ENCODE measurements around the gene CPXM2. TPM values are rescaled to one million over a fixed set of nuclear protein-coding genes. Genes with fewer than 3 reads are reported as not detected.

CPXM2 gene
- total RNA-seq, 1 experiment from 2014 or later = 0.12 TPM

DNA sequence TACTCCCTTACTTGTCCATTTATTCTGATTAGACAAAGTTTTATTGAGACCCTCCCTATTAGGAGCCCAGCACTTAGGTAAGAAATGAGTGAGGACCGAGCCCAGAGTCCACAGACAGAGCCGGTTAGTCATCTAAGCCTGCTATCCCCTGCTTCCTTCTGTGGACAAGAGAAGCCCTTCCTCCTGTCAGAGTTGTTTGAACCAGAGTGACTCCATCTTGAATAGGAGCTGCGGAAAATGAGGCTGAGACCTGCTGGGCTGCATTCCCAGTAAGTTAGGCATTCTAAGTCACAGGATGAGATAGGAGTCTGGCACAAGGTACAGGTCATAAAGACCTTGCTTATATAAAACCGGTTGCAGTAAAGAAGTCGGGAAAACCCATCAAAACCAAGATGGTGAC is 109.1 kb downstream of the CPXM2 start:
- TF ChIP-seq, protein P1, sequence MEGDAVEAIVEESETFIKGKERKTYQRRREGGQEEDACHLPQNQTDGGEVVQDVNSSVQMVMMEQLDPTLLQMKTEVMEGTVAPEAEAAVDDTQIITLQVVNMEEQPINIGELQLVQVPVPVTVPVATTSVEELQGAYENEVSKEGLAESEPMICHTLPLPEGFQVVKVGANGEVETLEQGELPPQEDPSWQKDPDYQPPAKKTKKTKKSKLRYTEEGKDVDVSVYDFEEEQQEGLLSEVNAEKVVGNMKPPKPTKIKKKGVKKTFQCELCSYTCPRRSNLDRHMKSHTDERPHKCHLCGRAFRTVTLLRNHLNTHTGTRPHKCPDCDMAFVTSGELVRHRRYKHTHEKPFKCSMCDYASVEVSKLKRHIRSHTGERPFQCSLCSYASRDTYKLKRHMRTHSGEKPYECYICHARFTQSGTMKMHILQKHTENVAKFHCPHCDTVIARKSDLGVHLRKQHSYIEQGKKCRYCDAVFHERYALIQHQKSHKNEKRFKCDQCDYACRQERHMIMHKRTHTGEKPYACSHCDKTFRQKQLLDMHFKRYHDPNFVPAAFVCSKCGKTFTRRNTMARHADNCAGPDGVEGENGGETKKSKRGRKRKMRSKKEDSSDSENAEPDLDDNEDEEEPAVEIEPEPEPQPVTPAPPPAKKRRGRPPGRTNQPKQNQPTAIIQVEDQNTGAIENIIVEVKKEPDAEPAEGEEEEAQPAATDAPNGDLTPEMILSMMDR (IDR thresholded peaks at IDR 0.05 in 2 of 3, conservative IDR thresholded peaks at IDR 0.05 in 1 of 3; ENCODE audit: borderline replicate concordance in 1 of 3, insufficient read depth in 1 of 3, low read depth in 2 of 3, low read length in 2 of 3) = no peak
- no peak for TF ChIP-seq SIN3A (IDR thresholded peaks at IDR 0.05; ENCODE audit: low read depth)
- no peak for TF ChIP-seq FOSL1 (IDR thresholded peaks at IDR 0.05; ENCODE audit: low read depth)
- TF ChIP-seq EZH2 (IDR thresholded peaks at IDR 0.05) = peak; percentile 26; the same call in 1 of the 2 replicates
- no peak for TF ChIP-seq SRF (IDR thresholded peaks at IDR 0.05; ENCODE audit: low read depth)
- Histone ChIP-seq H3K27me3 (ENCODE audit: insufficient read depth, low read length) (peaks cover 95% of the 10 kb centered on the region), H3K4me1 (ENCODE audit: control insufficient read depth in 1 of 2, insufficient read depth in 2 of 2, low read length in 2 of 2) (no peaks in the 10 kb centered on the region), H3K9me3 (ENCODE audit: control insufficient read depth in 1 of 2, insufficient read depth in 1 of 2, low read depth in 1 of 2, low read length in 2 of 2) (no peaks in the 10 kb centered on the region), H3K9ac (ENCODE audit: low read length) (no peak overlapping the region), H3K4me2 (ENCODE audit: low read length) (no peak overlapping the region), H3K79me2 (ENCODE audit: insufficient read depth, low read length) (no peaks in the 10 kb centered on the region), H3K4me3 (replicated peaks in 1 of 2; ENCODE audit: low read depth in 1 of 2, low read length in 2 of 2) (no peak overlapping the region), H3K36me3 (ENCODE audit: control insufficient read depth in 1 of 2, insufficient read depth in 2 of 2, low read length in 2 of 2) (no peaks in the 10 kb centered on the region), H4K20me1 (ENCODE audit: insufficient read depth) (no peaks in the 10 kb centered on the region), H2AFZ (ENCODE audit: low read depth, low read length, poor library complexity, severe bottlenecking) (no peak overlapping the region), H3K27ac (ENCODE audit: low read depth, low read length) (no peak overlapping the region), H3K9me2 (ENCODE audit: insufficient read depth) (no peaks in the 10 kb centered on the region)
- BruUV-seq (replicated peaks) = no TSS peak
- ChIA-PET CTCF (interaction anchor here (1.4 kb wide), 1 partner anchor 16 kb away, joined by 3 read pairs; no protein-coding TSS in a partner anchor), POLR2A (no interaction called here), RAD21 (ENCODE audit: low non-redundant PET in 1 of 2, low total read pairs in 2 of 2, uncharacterized antibody in 2 of 2, unreplicated experiment in 2 of 2) (no interaction called here)
- DNase-seq (ENCODE audit: low read depth, low spot score) (no peak), ATAC-seq (no peak)
- intact Hi-C loops (cut with micrococcal nuclease) = no loop called here

DNA sequence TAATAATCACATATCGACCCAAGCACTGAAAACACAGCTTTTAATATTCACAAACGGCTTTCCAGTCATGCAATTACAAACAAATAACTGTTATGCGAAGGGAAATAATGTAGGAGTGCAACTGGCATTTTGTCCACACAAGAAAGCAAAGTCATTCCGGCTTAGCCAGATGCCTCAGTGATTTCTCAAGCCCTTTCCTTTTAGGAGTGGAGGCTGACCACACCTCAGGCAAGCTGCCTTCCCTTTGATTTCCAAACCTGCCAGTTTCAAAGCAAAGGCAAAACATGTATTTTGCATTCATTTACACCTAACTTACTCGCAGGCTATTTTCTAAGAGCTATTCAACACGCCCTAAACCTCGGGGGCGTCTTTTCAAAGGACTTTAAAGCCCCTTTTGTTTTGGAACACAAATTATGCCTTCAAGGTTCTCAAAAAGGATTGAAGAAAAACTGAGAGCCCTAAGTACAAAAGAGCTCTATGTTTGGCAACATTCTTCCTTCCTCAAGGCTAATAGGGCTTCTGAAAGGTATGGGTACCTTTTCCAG is 109.6 kb downstream of the CPXM2 start:
- POLR2A ChIA-PET = no interaction called here
- Histone ChIP-seq H3K79me2 (ENCODE audit: insufficient read depth, low read length) (no peaks in the 10 kb centered on the region), H3K4me1 (ENCODE audit: control insufficient read depth in 1 of 2, insufficient read depth in 2 of 2, low read length in 2 of 2) (no peaks in the 10 kb centered on the region), H3K36me3 (ENCODE audit: control insufficient read depth in 1 of 2, insufficient read depth in 2 of 2, low read length in 2 of 2) (no peaks in the 10 kb centered on the region), H3K4me2 (ENCODE audit: low read length) (no peak overlapping the region), H3K9me3 (ENCODE audit: control insufficient read depth in 1 of 2, insufficient read depth in 1 of 2, low read depth in 1 of 2, low read length in 2 of 2) (no peaks in the 10 kb centered on the region), H3K9me2 (ENCODE audit: insufficient read depth) (no peaks in the 10 kb centered on the region), H3K27me3 (ENCODE audit: insufficient read depth, low read length) (peaks cover 95% of the 10 kb centered on the region), H3K27ac (ENCODE audit: low read depth, low read length) (no peak overlapping the region), H4K20me1 (ENCODE audit: insufficient read depth) (no peaks in the 10 kb centered on the region), H2AFZ (ENCODE audit: low read depth, low read length, poor library complexity, severe bottlenecking) (no peak overlapping the region), H3K9ac (ENCODE audit: low read length) (no peak overlapping the region), H3K4me3 (replicated peaks in 1 of 2; ENCODE audit: low read depth in 1 of 2, low read length in 2 of 2) (no peak overlapping the region)
- BruUV-seq (replicated peaks) = no TSS peak
- intact Hi-C loops (cut with micrococcal nuclease) = no loop called here
- CTCF ChIA-PET = interaction anchor here (1.4 kb wide), 1 partner anchor 16 kb away, joined by 3 read pairs; no protein-coding TSS in a partner anchor
- DNase-seq (ENCODE audit: low read depth, low spot score) (no peak), ATAC-seq (no peak)
- TF ChIP-seq EZH2phosphoT487 (IDR thresholded peaks at IDR 0.05; ENCODE audit: borderline replicate concordance) (peak; percentile 41; the same call in 1 of the 2 replicates), SRF (IDR thresholded peaks at IDR 0.05; ENCODE audit: low read depth) (no peak), ZNF274 (IDR thresholded peaks at IDR 0.05; ENCODE audit: low read depth, low read length) (no peak)
- TF ChIP-seq, protein P2, sequence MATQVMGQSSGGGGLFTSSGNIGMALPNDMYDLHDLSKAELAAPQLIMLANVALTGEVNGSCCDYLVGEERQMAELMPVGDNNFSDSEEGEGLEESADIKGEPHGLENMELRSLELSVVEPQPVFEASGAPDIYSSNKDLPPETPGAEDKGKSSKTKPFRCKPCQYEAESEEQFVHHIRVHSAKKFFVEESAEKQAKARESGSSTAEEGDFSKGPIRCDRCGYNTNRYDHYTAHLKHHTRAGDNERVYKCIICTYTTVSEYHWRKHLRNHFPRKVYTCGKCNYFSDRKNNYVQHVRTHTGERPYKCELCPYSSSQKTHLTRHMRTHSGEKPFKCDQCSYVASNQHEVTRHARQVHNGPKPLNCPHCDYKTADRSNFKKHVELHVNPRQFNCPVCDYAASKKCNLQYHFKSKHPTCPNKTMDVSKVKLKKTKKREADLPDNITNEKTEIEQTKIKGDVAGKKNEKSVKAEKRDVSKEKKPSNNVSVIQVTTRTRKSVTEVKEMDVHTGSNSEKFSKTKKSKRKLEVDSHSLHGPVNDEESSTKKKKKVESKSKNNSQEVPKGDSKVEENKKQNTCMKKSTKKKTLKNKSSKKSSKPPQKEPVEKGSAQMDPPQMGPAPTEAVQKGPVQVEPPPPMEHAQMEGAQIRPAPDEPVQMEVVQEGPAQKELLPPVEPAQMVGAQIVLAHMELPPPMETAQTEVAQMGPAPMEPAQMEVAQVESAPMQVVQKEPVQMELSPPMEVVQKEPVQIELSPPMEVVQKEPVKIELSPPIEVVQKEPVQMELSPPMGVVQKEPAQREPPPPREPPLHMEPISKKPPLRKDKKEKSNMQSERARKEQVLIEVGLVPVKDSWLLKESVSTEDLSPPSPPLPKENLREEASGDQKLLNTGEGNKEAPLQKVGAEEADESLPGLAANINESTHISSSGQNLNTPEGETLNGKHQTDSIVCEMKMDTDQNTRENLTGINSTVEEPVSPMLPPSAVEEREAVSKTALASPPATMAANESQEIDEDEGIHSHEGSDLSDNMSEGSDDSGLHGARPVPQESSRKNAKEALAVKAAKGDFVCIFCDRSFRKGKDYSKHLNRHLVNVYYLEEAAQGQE (IDR thresholded peaks at IDR 0.05; ENCODE audit: low read depth) = no peak
- RAD21 ChIA-PET (ENCODE audit: low non-redundant PET in 1 of 2, low total read pairs in 2 of 2, uncharacterized antibody in 2 of 2, unreplicated experiment in 2 of 2) = no interaction called here

Measured in HCT116 (cell line).